ENCODE measurements around the gene DUSP1. TPM values are rescaled to one million over a fixed set of nuclear protein-coding genes. Genes with fewer than 3 reads are reported as not detected.

Gene DUSP1
- total RNA-seq, 1 donor from 2014 or later, result 67.3 TPM

GRCh38 chr5:172779691-172780341 lies 8.8 kb upstream of the DUSP1 start:
- H3K4me1 ChIP-seq (ENCODE audit: control insufficient read depth in 3 of 3, insufficient read depth in 3 of 3, low read length in 3 of 3), result peaks cover 0 to 24% (median 9%) of the 10 kb centered on the region in 3 donors
- H3K9me3 ChIP-seq (ENCODE audit: control insufficient read depth in 3 of 3, low read length in 3 of 3), result no peaks in the 10 kb centered on the region
- no peaks in the 10 kb centered on the region for H3K27me3 ChIP-seq (ENCODE audit: control insufficient read depth in 3 of 3, insufficient read depth in 3 of 3, low read length in 3 of 3)
- no peak overlapping the region for H3K9ac ChIP-seq (ENCODE audit: low read depth in 1 of 3, low read length in 3 of 3)
- no peak overlapping the region for H3K4me3 ChIP-seq (ENCODE audit: low read length in 3 of 3)
- no peak overlapping the region for H3K27ac ChIP-seq (ENCODE audit: low read depth, low read length)
- no peaks in the 10 kb centered on the region for H3K36me3 ChIP-seq (ENCODE audit: control insufficient read depth in 3 of 3, insufficient read depth in 3 of 3, low read length in 3 of 3)

GRCh38 chr5:172777881-172778814 lies 7.2 kb upstream of the DUSP1 start:
- Histone ChIP-seq H3K27me3 (ENCODE audit: control insufficient read depth in 3 of 3, insufficient read depth in 3 of 3, low read length in 3 of 3) (no peaks in the 10 kb centered on the region), H3K9ac (ENCODE audit: low read depth in 1 of 3, low read length in 3 of 3) (peak overlapping the region in 1 of 3 donors; percentile 16), H3K27ac (ENCODE audit: low read depth, low read length) (peak overlapping the region; percentile 82), H3K9me3 (ENCODE audit: control insufficient read depth in 3 of 3, low read length in 3 of 3) (no peaks in the 10 kb centered on the region), H3K36me3 (ENCODE audit: control insufficient read depth in 3 of 3, insufficient read depth in 3 of 3, low read length in 3 of 3) (no peaks in the 10 kb centered on the region), H3K4me1 (ENCODE audit: control insufficient read depth in 3 of 3, insufficient read depth in 3 of 3, low read length in 3 of 3) (peaks cover 7 to 39% (median 22%) of the 10 kb centered on the region in 3 donors), H3K4me3 (ENCODE audit: low read length in 3 of 3) (no peak overlapping the region)

GRCh38 chr5:172776235-172776594 lies 5.2 kb upstream of the DUSP1 start:
- Histone ChIP-seq H3K4me3 (ENCODE audit: low read length in 3 of 3) (no peak overlapping the region), H3K9me3 (ENCODE audit: control insufficient read depth in 3 of 3, low read length in 3 of 3) (no peaks in the 10 kb centered on the region), H3K4me1 (ENCODE audit: control insufficient read depth in 3 of 3, insufficient read depth in 3 of 3, low read length in 3 of 3) (peaks cover 19 to 45% (median 30%) of the 10 kb centered on the region in 3 donors), H3K27me3 (ENCODE audit: control insufficient read depth in 3 of 3, insufficient read depth in 3 of 3, low read length in 3 of 3) (no peaks in the 10 kb centered on the region), H3K27ac (ENCODE audit: low read depth, low read length) (peak overlapping the region; percentile 100), H3K36me3 (ENCODE audit: control insufficient read depth in 3 of 3, insufficient read depth in 3 of 3, low read length in 3 of 3) (no peaks in the 10 kb centered on the region), H3K9ac (ENCODE audit: low read depth in 1 of 3, low read length in 3 of 3) (no peak overlapping the region)

- peak overlapping the region; percentile 100 for H3K27ac ChIP-seq (ENCODE audit: low read depth, low read length)
- H3K27me3 ChIP-seq (ENCODE audit: control insufficient read depth in 3 of 3, insufficient read depth in 3 of 3, low read length in 3 of 3), result no peaks in the 10 kb centered on the region
- peak overlapping the region in 1 of 3 donors; percentile 3 for H3K9ac ChIP-seq (ENCODE audit: low read depth in 1 of 3, low read length in 3 of 3)
- peaks cover 19 to 45% (median 30%) of the 10 kb centered on the region in 3 donors for H3K4me1 ChIP-seq (ENCODE audit: control insufficient read depth in 3 of 3, insufficient read depth in 3 of 3, low read length in 3 of 3)
- H3K36me3 ChIP-seq (ENCODE audit: control insufficient read depth in 3 of 3, insufficient read depth in 3 of 3, low read length in 3 of 3), result peaks cover 0 to 2% (median 0%) of the 10 kb centered on the region in 3 donors
- no peak overlapping the region for H3K4me3 ChIP-seq (ENCODE audit: low read length in 3 of 3)
- no peaks in the 10 kb centered on the region for H3K9me3 ChIP-seq (ENCODE audit: control insufficient read depth in 3 of 3, low read length in 3 of 3)
Observed at GRCh38 chr5:172775326-172776234, 4.6 kb upstream of the DUSP1 start.

GRCh38 chr5:172774561-172775315 lies 3.7 kb upstream of the DUSP1 start:
- Histone ChIP-seq H3K4me3 (ENCODE audit: low read length in 3 of 3) (no peak overlapping the region), H3K9ac (ENCODE audit: low read depth in 1 of 3, low read length in 3 of 3) (peak overlapping the region in 1 of 3 donors; percentile 3), H3K27me3 (ENCODE audit: control insufficient read depth in 3 of 3, insufficient read depth in 3 of 3, low read length in 3 of 3) (no peaks in the 10 kb centered on the region), H3K36me3 (ENCODE audit: control insufficient read depth in 3 of 3, insufficient read depth in 3 of 3, low read length in 3 of 3) (peaks cover 0 to 9% (median 5%) of the 10 kb centered on the region in 3 donors), H3K4me1 (ENCODE audit: control insufficient read depth in 3 of 3, insufficient read depth in 3 of 3, low read length in 3 of 3) (peaks cover 19 to 49% (median 30%) of the 10 kb centered on the region in 3 donors), H3K27ac (ENCODE audit: low read depth, low read length) (peak overlapping the region; percentile 100), H3K9me3 (ENCODE audit: control insufficient read depth in 3 of 3, low read length in 3 of 3) (no peaks in the 10 kb centered on the region)

- H3K36me3 ChIP-seq (ENCODE audit: control insufficient read depth in 3 of 3, insufficient read depth in 3 of 3, low read length in 3 of 3), result peaks cover 9 to 18% (median 14%) of the 10 kb centered on the region in 3 donors
- H3K9ac ChIP-seq (ENCODE audit: low read depth in 1 of 3, low read length in 3 of 3), result peak overlapping the region in 2 of 3 donors; percentile 3 to 11
- peaks cover 27 to 57% (median 35%) of the 10 kb centered on the region in 3 donors for H3K4me1 ChIP-seq (ENCODE audit: control insufficient read depth in 3 of 3, insufficient read depth in 3 of 3, low read length in 3 of 3)
- no peaks in the 10 kb centered on the region for H3K27me3 ChIP-seq (ENCODE audit: control insufficient read depth in 3 of 3, insufficient read depth in 3 of 3, low read length in 3 of 3)
- H3K9me3 ChIP-seq (ENCODE audit: control insufficient read depth in 3 of 3, low read length in 3 of 3), result no peaks in the 10 kb centered on the region
- no peak overlapping the region for H3K4me3 ChIP-seq (ENCODE audit: low read length in 3 of 3)
- H3K27ac ChIP-seq (ENCODE audit: low read depth, low read length), result peak overlapping the region; percentile 100
Observed at GRCh38 chr5:172773481-172774469, 2.8 kb upstream of the DUSP1 start.

GRCh38 chr5:172772112-172772906 lies 1.3 kb upstream of the DUSP1 start:
- peaks cover 36 to 58% (median 40%) of the 10 kb centered on the region in 3 donors for H3K4me1 ChIP-seq (ENCODE audit: control insufficient read depth in 3 of 3, insufficient read depth in 3 of 3, low read length in 3 of 3)
- H3K27me3 ChIP-seq (ENCODE audit: control insufficient read depth in 3 of 3, insufficient read depth in 3 of 3, low read length in 3 of 3), result no peaks in the 10 kb centered on the region
- H3K9ac ChIP-seq (ENCODE audit: low read depth in 1 of 3, low read length in 3 of 3), result peak overlapping the region; percentile 95 to 96 (median 96)
- H3K9me3 ChIP-seq (ENCODE audit: control insufficient read depth in 3 of 3, low read length in 3 of 3), result no peaks in the 10 kb centered on the region
- peak overlapping the region; percentile 100 for H3K27ac ChIP-seq (ENCODE audit: low read depth, low read length)
- peaks cover 24 to 32% (median 25%) of the 10 kb centered on the region in 3 donors for H3K36me3 ChIP-seq (ENCODE audit: control insufficient read depth in 3 of 3, insufficient read depth in 3 of 3, low read length in 3 of 3)
- H3K4me3 ChIP-seq (ENCODE audit: low read length in 3 of 3), result peak overlapping the region; percentile 73 to 83 (median 74)
